Measurements from ENCODE around the gene CILP. TPM values are rescaled to one million over a fixed set of nuclear protein-coding genes. Genes with fewer than 3 reads are reported as not detected.

The CILP gene
- total RNA-seq, 1 donor from 2014 or later = 15.7 TPM

DNA sequence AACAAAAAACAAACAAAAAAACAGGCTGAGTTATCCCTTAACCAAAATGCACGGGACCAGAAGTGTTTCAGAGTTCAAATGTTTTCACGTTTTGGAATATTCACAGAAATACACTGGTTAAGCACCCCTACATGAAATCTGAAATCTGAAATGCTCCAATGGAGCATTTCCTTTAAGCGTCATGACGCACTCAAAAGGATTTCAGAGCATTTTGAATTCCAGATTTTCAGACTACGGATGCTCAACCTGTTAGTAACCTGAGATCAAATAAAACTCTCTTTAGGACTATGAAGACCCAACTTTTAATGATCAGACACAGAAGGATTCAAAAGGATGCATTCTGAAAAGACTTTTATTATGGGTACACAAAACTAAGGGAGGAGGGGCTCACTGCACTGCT, 35.8 kb downstream of the CILP start:
- ATAC-seq (no peak), DNase-seq (ENCODE audit: missing footprints) (no peak)

GRCh38 chr15:65174509-65174908, 36.8 kb downstream of the CILP start:
- intact Hi-C loops (cut with DNase I) = no loop called here
- no peak for DNase-seq (ENCODE audit: missing footprints)
- ATAC-seq = no peak

More for the DNA sequence above, 35.8 kb downstream of the CILP start:
- intact Hi-C loops (cut with DNase I) = no loop called here

DNA sequence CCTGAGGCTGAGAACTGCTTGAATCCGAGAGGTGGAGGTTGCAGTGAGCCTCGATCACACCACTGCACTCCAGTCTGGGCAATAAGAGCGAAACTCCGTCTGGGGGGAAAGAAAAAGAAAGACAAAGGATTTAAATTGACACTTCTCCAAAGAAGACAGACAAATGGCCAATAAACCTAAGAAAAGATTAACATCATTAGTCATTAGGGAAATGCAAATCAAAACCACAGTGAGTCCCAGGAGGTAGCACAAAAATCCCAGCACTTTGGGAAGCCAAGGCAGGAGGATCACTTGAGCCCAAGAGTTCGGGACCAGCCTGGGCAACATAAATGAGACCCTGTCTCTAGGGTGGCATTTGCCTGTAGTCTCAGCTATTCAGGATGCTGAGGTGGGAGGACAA, 38.7 kb downstream of the CILP start:
- intact Hi-C loops (cut with DNase I) = no loop called here
- ATAC-seq (no peak), DNase-seq (ENCODE audit: missing footprints) (no peak)

GRCh38 chr15:65171428-65171827, 39.8 kb downstream of the CILP start:
- intact Hi-C loops (cut with DNase I) = no loop called here
- DNase-seq (ENCODE audit: missing footprints) (no peak), ATAC-seq (no peak)

GRCh38 chr15:65165875-65166274, 45.4 kb downstream of the CILP start:
- no peak for DNase-seq (ENCODE audit: missing footprints)
- intact Hi-C loops (cut with DNase I) = no loop called here
- ATAC-seq = no peak

DNA sequence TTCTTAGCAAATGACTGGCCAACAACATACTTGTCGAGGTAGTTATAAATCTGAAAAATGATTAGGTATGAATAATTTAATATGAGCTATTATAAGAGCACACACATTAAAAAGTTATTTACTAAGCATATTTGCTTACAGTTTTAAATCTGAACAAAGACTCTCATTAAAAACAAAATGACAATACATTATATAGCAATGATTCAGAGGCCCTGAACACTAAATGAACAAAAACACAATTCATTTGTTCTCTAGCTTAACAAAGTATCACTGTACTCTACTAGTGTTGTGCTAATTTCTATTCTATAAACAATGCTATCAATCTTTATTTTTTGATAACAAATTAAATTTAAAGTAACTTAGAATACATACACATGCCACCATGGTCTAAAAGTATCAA, 47.1 kb downstream of the CILP start:
- ATAC-seq = no peak
- intact Hi-C loops (cut with DNase I) = no loop called here
- DNase-seq (ENCODE audit: missing footprints) = no peak

- DNase-seq (ENCODE audit: missing footprints) = no peak
- no peak for ATAC-seq
- intact Hi-C loops (cut with DNase I) = no loop called here
Observed at GRCh38 chr15:65163041-65163440, 48.2 kb downstream of the CILP start.

- no peak for ATAC-seq
- intact Hi-C loops (cut with DNase I) = no loop called here
Observed at GRCh38 chr15:65156692-65157091, 54.6 kb downstream of the CILP start.

GRCh38 chr15:65154720-65155119, 56.6 kb downstream of the CILP start:
- intact Hi-C loops (cut with DNase I) = no loop called here
- no peak for ATAC-seq
- no peak for DNase-seq (ENCODE audit: missing footprints)

More at GRCh38 chr15:65156692-65157091, 54.6 kb downstream of the CILP start:
- no peak for DNase-seq (ENCODE audit: missing footprints)

- no peak for ATAC-seq
Observed at GRCh38 chr15:65147902-65148301, 63.4 kb downstream of the CILP start.

DNA sequence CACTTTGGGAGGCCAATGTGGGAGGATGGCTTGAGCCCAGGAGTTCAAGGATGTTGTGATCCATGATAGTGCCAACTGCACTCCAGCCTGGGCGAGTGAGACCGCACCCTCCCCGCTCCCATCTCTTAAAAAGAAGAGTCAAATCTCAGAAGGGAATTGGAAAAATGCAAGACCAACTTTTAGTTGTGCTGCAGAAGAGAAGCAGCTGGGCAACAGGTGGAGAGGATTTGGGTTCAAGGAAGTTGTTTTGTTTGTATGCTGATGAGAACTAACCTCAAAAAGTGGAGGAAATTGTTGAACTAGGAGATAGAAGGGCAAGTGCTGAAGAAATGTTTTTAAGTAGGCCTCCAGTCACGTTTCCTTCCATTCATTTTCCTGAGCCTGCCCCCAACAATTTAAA, 64.8 kb downstream of the CILP start:
- DNase-seq (ENCODE audit: missing footprints) = no peak
- intact Hi-C loops (cut with DNase I) = no loop called here
- ATAC-seq = no peak

More at GRCh38 chr15:65147902-65148301, 63.4 kb downstream of the CILP start:
- no peak for DNase-seq (ENCODE audit: missing footprints)
- intact Hi-C loops (cut with DNase I) = no loop called here

Other genes starting within 250 kb of the CILP start
- 45.3 TPM for gene SPG21, start 221.6 kb downstream of the CILP start, total RNA-seq
- 18.7 TPM for gene MTFMT, start 181.8 kb downstream of the CILP start, total RNA-seq
- not detected for gene SLC51B, start 166.1 kb downstream of the CILP start, total RNA-seq
- gene RASL12, start 143.5 kb downstream of the CILP start, total RNA-seq = 23.3 TPM
- gene KBTBD13, start 134.7 kb downstream of the CILP start, total RNA-seq = 8.4 TPM
- gene UBAP1L, start 96.3 kb downstream of the CILP start, total RNA-seq = 1.5 TPM
- 17.9 TPM for gene PDCD7, start 77.7 kb downstream of the CILP start, total RNA-seq
- gene CLPX, start 26.1 kb downstream of the CILP start, total RNA-seq = 54.6 TPM
- 4.9 TPM for gene PARP16, start 75.4 kb upstream of the CILP start, total RNA-seq
- gene RNU5A-1, start 84.6 kb upstream of the CILP start, total RNA-seq = not detected
- gene RNU5B-1, start 93.2 kb upstream of the CILP start, total RNA-seq = 25.8 TPM
- gene IGDCC3, start 166.5 kb upstream of the CILP start, total RNA-seq = 0.43 TPM
- gene IGDCC4, start 211.5 kb upstream of the CILP start, total RNA-seq = 3.7 TPM

Data from Right ventricle myocardium inferior (tissue), 1 donor.